HEK293T (cell line): ENCODE measurements around the gene ILDR2.

ENCODE experiments used
- CTCF ChIA-PET: fragments of 350-600 bp; formaldehyde crosslinking; extraction: SDS; loops from one replicate; lab custom pipeline; 2021; ENCODE audit warnings: antibody characterized with exemption, inconsistent platforms; lab: Yijun Ruan, JAX
- POLR2A ChIA-PET: fragments of 350-600 bp; formaldehyde crosslinking; extraction: SDS; loops from one replicate; lab custom pipeline; 2020; ENCODE audit warnings: antibody characterized with exemption, inconsistent platforms; lab: Yijun Ruan, JAX
- DNase-seq: peaks from one replicate; pipeline ENCODE4 v3.0.0; 2012; ENCODE audit warnings: mixed read lengths; ENCODE audit errors: extremely low spot score
- ARNT ChIP-seq: fragments of 450-650 bp; IDR thresholded peaks from 2 replicates; pipeline ENCODE4 v1.6.1; 2017; ENCODE audit warnings: mild to moderate bottlenecking
- BHLHE40 ChIP-seq: fragments of 450-650 bp; IDR thresholded peaks from 2 replicates; pipeline ENCODE4 v1.6.1; 2016; ENCODE audit warnings: mild to moderate bottlenecking, moderate library complexity, borderline replicate concordance
- CTBP1 ChIP-seq: fragments of 450-650 bp; IDR thresholded peaks from 2 replicates; pipeline ENCODE4 v1.6.1; 2016; ENCODE audit warnings: borderline replicate concordance
- ELF4 ChIP-seq: fragments of 450-650 bp; IDR thresholded peaks from 2 replicates; pipeline ENCODE4 v1.6.1; 2017; ENCODE audit warnings: antibody characterized with exemption
- FOXA1 ChIP-seq: fragments of 450-650 bp; IDR thresholded peaks from 2 replicates; pipeline ENCODE4 v1.6.1; 2016; ENCODE audit warnings: mild to moderate bottlenecking
- FOXK2 ChIP-seq: fragments of 450-650 bp; IDR thresholded peaks from 2 replicates; pipeline ENCODE4 v1.6.1; 2016; ENCODE audit warnings: mild to moderate bottlenecking
- FOXM1 ChIP-seq: fragments of 450-650 bp; IDR thresholded peaks from 2 replicates; pipeline ENCODE4 v1.6.1; 2017; ENCODE audit warnings: mild to moderate bottlenecking, borderline replicate concordance
- HDGF ChIP-seq: fragments of 450-650 bp; IDR thresholded peaks from 2 replicates; pipeline ENCODE4 v1.6.1; 2017; ENCODE audit warnings: antibody characterized with exemption, borderline replicate concordance
- L3MBTL2 ChIP-seq: fragments of 450-650 bp; conservative IDR thresholded peaks from 2 replicates; pipeline ENCODE4 v1.6.1; 2016; ENCODE audit warnings: mild to moderate bottlenecking
- LEF1 ChIP-seq: fragments of 450-650 bp; IDR thresholded peaks from 2 replicates; pipeline ENCODE4 v1.6.1; 2017; ENCODE audit warnings: mild to moderate bottlenecking, borderline replicate concordance
- NFRKB ChIP-seq: fragments of 450-650 bp; IDR thresholded peaks from 2 replicates; pipeline ENCODE4 v1.6.1; 2016; ENCODE audit warnings: mild to moderate bottlenecking, moderate library complexity
- SP1 ChIP-seq: fragments of 450-650 bp; IDR thresholded peaks from 2 replicates; pipeline ENCODE4 v1.6.1; 2017
- SUZ12 ChIP-seq: fragments of 450-650 bp; IDR thresholded peaks from 2 replicates; pipeline ENCODE4 v1.6.1; 2016; ENCODE audit warnings: mild to moderate bottlenecking
- TARDBP ChIP-seq: fragments of 450-650 bp; IDR thresholded peaks from 2 replicates; pipeline ENCODE4 v1.6.1; 2016
- ZNF384 ChIP-seq: fragments of 450-650 bp; IDR thresholded peaks from 2 replicates; pipeline ENCODE4 v1.6.1; 2016
- TF ChIP-seq, protein P1 (sequence below): fragments of 450-650 bp; IDR thresholded peaks from 2 replicates; pipeline ENCODE4 v1.6.1; 2016

The ILDR2 gene

DNA sequence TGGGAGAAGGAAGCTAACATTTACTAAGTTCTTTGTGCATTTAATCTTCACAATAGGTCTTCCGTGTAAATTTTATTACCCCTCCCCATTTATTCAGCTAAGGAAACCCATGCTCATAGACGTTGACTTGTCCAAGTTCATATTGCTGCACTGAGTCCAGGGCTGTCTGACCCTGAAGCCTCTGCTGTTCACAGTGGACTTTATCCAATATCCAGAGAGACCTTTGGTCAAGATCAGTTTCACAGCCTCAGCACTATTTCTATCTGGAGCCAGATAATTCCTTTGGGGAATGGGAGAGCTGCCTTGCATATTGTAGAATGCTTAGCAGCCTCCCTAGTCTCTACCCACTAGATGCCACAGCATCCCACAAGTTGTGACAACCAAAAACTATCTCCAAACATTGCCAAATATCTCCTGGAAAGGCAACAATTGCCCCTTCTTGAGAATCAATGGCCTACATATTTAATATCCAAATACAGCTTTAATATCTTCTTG is 26.4 kb downstream of the ILDR2 start:
- CTCF ChIA-PET: no interaction called here

DNA sequence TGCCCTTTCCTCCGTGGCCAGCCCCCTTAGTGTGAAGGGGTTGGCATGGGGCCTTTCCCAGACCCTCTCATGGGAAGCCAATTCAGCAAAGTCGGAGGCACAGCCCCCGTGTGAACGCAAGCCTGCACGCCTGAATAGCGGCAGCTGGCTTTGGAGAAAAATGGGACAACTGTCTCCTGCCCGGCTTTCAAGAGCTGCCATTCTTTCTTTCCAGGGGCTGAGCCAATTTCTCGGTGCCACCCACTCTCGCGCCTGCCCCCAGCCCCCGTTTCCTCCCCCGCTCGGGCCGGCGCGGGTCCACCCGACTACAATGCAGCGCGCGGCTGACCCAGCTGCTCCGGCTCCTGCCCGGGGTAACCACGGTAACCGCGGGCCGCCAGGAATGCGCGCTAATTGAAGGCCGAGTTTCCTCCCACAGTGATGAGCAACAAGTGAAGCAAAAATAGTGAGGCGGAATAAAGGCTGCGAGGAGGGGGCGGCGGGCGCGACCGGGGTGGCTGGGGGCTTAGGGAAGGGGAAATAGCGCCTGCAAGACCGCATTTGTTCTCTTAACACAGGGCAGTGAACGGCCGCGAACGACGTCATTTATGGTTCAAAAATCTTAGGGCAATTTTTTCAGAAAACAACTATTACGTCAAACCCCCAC is 27.8 kb downstream of the ILDR2 start:
- ChIA-PET POLR2A (no interaction called here), CTCF (no interaction called here)
- TF ChIP-seq CTBP1: no peak
- TF ChIP-seq LEF1: no peak
- TF ChIP-seq FOXK2: no peak
- no peak for TF ChIP-seq TARDBP
- TF ChIP-seq FOXM1: no peak
- no peak for TF ChIP-seq ELF4
- TF ChIP-seq BHLHE40: no peak
- no peak for TF ChIP-seq ARNT
- TF ChIP-seq, protein P1, sequence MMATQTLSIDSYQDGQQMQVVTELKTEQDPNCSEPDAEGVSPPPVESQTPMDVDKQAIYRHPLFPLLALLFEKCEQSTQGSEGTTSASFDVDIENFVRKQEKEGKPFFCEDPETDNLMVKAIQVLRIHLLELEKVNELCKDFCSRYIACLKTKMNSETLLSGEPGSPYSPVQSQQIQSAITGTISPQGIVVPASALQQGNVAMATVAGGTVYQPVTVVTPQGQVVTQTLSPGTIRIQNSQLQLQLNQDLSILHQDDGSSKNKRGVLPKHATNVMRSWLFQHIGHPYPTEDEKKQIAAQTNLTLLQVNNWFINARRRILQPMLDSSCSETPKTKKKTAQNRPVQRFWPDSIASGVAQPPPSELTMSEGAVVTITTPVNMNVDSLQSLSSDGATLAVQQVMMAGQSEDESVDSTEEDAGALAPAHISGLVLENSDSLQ: no peak
- TF ChIP-seq L3MBTL2: no peak
- no peak for TF ChIP-seq NFRKB
- no peak for TF ChIP-seq HDGF
- TF ChIP-seq SUZ12: no peak
- no peak for TF ChIP-seq ZNF384
- TF ChIP-seq FOXA1: no peak
- no peak for TF ChIP-seq SP1
- no peak for DNase-seq

More for the DNA sequence above, 26.4 kb downstream of the ILDR2 start:
- POLR2A ChIA-PET: no interaction called here
- DNase-seq: no peak
- TF ChIP-seq HDGF (no peak), SUZ12 (no peak), SP1 (no peak), TARDBP (no peak), BHLHE40 (no peak), FOXK2 (no peak), CTBP1 (no peak), ELF4 (no peak), LEF1 (no peak), FOXM1 (no peak), ZNF384 (no peak), FOXA1 (no peak), NFRKB (no peak), ARNT (no peak), L3MBTL2 (no peak)
- TF ChIP-seq, protein P1: no peak

DNA sequence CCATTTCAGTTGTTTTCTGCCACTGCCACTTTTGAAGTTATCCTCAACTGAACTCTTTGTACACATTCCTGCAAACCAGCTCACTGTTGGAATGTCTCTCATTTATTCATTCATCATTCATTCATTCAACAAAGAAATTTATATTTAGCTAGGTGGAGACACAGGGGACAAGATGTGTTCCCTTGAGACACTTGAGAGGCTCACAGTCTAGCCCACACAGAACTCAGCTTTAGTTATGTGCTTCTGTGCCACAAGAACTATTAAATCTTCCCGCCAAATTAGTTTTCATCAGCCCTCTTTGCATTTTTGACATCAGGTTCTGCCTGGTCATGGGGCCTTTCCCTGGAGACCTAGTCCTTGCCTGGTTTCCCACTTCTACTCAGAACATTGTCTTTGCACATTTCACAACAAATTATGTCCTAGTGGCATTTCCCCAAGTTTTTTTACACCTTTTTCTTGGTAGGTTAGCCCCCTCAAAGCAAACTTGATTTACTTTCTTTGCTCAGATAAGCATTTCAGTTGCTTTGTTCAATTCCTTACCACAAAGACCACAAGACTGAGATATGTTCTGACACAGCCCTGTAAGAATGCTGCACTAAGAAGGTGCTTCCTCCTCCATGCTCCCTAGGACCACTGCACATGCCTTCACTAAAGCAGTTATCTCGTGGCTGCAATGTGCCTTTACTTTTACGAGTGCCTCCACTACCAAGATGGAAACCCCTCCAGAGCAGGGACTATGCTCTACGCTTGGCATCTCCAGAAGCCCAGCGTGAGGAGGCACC is 31.0 kb downstream of the ILDR2 start:
- no peak for TF ChIP-seq SUZ12
- TF ChIP-seq ZNF384: no peak
- no peak for TF ChIP-seq FOXK2
- TF ChIP-seq NFRKB: no peak
- no peak for TF ChIP-seq CTBP1
- TF ChIP-seq TARDBP: no peak
- no peak for TF ChIP-seq BHLHE40
- no peak for TF ChIP-seq L3MBTL2
- TF ChIP-seq SP1: no peak
- no peak for TF ChIP-seq HDGF
- TF ChIP-seq ARNT: no peak
- TF ChIP-seq, protein P1: no peak
- no peak for TF ChIP-seq FOXM1
- no peak for TF ChIP-seq ELF4
- TF ChIP-seq FOXA1: no peak
- no peak for TF ChIP-seq LEF1
- POLR2A ChIA-PET: no interaction called here
- DNase-seq: no peak
- CTCF ChIA-PET: interaction anchor here (0.5 kb wide), 1 partner anchor 30 kb away, joined by 3 read pairs; no protein-coding TSS in a partner anchor

DNA sequence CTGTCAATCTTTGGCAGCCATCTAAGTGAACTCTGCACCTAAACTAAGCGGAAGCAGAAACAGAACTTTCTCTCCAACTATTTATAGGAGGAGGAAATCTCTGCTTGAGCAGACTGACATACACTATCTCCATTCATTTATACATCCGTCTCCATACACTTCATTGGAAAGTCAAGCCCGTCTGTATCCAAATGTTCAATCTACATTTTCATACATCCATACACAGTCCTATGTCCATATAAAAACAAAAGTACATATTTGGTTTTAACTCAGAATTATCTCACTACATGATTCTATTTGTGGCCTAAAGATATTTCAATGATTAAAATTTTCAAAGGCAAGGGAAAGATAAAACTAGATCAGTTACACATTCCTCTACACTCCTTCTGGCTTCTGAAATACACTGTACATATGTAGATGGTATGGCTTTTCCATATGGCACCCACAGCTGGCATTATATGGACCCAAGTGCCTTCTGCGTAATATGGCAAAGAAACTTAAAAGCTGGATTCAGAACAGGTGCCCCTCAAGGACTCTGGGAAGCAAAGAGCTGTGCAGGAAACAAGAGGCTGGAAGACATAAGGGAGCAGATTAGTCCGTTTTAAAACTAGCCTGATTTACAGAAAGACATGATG is 35.5 kb downstream of the ILDR2 start:
- no peak for DNase-seq
- TF ChIP-seq NFRKB (no peak), CTBP1 (no peak), SUZ12 (no peak), LEF1 (no peak), SP1 (no peak), FOXA1 (no peak), ELF4 (no peak), ARNT (no peak), ZNF384 (no peak), BHLHE40 (no peak), HDGF (no peak), FOXK2 (no peak), FOXM1 (no peak), TARDBP (no peak), L3MBTL2 (no peak)
- TF ChIP-seq, protein P1: no peak
- POLR2A ChIA-PET: no interaction called here
- CTCF ChIA-PET: no interaction called here
